Stimulated activated naive CD4-positive, alpha-beta T cell (primary cell): ENCODE results near the gene PTPRD.

Source experiments
- DNase-seq, 6 experiments: peaks; one replicate each; lab custom pipeline; 2025; lab: John Stamatoyannopoulos, UW

PTPRD gene

DNA sequence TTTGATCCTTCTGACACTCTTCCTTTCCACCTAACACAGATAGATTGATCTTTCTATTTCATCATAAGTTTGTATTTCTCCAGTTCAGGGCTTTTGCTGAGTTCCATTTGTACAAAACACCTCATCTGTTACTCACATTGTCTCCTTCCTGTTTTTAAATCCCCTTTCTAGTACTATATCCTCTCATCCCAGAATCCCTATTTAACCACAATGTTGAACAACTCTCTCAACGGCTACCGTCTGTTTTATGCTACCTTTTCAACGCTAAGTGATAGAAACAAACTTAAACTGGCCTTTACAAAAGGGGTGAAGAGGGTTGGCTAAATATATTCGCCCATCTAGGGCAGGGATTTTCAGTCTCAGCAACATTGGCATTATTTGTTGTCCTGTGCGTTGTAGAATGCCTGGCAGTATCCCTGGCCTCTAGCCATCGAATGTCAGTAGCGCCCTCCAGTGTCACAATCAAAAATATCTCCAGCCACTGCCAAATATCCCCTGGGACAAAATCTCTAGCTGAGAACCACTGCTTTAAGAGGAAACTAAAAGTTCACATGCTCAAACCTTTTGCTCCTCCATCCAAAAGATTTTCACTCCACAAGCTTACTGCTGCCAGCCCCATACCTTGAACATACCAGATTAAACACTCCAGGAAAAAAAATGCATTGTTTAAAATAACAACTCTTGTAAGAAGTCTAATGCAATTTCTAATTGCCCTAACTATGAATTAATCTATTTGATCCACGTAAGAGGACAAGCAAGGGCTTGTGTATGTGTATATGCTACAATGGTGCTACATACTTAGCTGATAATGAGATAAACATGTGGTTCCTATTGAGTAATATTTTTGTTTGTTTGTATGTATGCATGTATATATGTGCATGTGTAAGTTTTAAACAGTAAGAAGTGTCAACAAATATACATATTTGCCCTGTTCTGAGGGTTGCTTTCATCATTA, 344.0 kb downstream of the PTPRD start:
- DNase-seq: no peak

DNA sequence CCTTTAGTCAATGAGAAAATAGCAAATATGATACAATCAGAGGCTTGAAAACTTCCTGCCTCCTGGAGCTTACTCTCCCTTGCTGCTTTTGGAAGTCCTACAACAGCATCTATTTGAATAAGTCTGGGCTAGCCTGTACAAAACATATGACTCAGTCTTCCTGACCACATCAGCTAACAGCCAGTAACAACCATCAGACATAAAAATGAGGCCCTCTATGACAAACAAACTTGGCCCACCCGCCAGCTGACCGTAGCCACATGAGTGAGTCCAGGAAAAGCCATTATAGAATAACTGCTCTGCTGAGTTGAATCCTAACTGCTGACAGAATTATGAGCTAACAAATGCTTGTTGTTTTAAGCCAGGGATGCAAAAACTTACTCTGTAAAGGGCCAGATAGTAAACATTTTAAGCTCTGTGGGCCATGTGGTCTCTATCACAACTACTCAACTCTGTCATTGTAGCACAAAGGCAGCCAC, 347.6 kb downstream of the PTPRD start:
- DNase-seq: no peak

DNA sequence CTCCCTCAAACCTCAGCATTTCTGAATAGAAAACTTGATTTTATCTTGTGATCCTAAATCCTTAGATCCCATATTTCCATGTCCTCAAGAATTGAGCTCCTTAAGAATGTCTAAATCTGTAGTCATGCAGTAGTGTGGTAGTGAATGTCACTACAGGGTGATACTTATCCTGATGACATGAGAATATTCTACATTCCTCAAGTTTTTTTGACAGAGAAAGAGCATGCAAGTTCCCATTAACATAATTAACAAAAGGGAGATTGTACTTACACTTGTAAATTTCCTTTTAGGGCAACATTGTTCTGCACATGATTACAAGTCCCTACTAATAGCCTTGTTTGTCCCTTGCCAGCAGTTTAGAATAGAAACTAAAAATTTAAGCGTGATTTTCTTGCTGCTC, 352.3 kb downstream of the PTPRD start:
- no peak for DNase-seq

DNA sequence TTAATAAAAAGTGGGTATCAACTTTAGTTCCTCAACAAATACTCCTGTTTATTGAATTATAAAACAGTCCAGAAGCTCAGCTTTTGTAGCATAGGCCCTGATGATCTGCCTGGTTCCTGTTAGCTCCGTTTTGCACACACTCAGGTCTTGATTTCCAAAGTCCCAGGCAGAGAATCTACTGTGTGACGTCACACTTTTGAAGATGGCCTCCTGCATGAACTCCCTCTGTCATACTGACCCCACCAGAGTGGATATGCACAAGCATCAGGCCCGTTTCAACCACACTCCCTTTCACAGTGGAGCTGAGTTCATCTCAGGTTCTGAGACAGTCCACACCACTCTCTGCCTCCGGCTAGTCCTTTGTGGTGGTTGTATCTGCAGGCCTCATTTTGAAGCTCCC, 353.1 kb downstream of the PTPRD start:
- DNase-seq: no peak

DNA sequence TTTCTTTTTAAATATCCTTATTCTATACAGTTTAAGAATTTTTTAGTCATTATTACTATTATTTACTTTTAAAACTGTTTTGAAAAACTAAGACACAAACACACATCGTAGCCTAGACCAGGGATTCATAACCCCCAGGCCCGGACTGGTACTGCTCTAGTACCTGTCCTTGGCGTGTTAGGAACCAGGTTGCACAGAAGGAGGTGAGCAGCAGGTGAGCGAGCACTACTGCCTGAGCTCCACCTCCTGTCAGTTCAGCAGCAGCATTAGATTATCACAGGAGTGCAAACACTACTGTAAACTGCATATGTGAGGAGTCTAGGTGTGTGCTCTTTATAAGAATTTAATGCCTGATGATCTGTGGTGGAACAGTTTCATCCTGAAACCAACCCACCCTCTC, 357.0 kb downstream of the PTPRD start:
- no peak for DNase-seq

DNA sequence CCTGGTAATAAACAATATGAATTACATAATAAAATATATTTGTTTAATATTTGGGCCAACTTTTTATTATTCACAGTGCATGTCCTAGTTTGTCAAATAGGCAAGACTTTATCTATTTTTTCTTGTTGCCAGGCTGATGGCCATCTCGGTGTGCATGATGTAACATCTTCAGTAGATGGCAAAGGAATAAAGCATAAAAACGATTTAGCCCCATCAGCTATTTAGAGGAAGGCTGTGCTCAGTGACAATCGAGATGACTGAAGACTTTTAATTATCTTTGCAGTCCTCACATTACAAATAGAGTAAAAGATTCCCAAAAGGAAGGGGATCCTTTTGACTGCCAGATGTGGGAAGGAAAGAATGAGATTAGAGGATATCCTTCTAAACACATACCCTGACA, 358.5 kb downstream of the PTPRD start:
- DNase-seq: no peak

DNA sequence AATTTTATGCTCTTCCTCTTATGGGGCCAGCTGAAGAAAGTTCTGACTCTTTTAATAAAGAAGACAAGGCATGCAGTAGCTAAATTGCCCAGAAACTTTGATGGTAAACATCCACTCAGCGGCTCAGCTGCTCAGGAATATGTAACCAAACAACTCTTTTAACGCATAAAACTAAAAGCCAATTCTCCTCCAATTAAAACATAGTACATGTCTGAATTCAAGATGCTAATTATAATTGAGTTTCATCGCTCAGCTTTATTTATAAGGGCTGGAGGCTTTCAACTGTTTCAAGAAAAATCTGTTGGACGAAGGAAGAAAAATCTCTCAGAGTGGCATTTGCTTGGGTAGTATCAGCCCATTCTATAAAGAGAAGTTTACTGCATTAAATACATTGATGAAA, 359.5 kb downstream of the PTPRD start:
- no peak for DNase-seq

DNA sequence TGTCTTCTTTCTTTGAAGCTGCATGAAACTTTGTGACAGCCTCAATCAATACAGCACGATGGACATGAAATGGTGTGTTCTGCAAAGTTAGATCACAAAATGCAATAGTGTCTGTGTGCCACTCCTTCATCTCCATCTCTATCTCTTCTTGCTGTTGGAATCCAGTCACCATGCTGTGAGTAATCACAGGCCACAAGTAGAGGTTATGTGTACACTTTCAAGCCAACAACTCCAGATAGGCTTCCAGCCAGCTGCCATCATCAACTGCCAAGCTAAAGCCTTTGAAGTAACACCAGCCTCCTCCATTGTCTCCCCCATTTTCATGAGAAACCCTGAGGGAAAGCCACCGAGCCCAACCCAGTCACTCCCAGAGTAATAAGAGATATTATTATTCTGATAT, 360.6 kb downstream of the PTPRD start:
- no peak for DNase-seq

DNA sequence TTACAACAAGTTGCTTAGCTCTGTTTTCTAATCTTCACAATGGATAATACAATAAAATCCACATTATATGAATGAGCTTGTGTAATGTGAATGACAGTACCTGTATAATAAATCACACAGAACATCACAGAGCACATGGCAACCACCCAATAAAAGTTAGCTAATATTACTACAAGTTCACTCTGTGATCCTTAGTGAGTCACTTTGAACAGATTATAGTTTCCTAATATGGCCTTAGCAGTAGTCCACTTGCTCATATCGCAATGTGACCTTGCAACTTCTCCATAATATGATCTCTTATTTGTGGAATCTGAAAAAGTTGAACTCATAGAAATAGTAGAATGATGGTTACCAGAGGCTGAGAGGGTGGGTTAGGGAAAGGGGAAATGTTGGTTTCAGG, 361.3 kb downstream of the PTPRD start:
- DNase-seq: no peak

DNA sequence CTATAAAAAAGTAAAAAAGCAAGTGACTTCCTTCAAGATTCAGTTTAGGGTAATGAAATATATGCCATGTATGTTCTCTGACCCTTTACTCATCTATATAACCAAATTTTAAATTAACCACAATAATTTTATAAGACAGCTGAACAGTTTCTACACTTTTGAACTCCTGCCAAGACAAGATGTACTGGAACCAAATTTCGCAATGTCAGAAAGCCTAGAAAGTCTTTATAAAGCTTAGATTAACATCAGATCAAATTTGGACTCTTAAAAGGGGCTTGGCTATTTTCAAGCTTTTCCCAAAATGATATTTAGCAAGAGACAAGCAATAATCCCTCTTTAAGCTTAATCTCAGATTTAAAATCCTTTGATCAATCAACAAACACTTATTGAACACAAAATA, 362.6 kb downstream of the PTPRD start:
- no peak for DNase-seq

DNA sequence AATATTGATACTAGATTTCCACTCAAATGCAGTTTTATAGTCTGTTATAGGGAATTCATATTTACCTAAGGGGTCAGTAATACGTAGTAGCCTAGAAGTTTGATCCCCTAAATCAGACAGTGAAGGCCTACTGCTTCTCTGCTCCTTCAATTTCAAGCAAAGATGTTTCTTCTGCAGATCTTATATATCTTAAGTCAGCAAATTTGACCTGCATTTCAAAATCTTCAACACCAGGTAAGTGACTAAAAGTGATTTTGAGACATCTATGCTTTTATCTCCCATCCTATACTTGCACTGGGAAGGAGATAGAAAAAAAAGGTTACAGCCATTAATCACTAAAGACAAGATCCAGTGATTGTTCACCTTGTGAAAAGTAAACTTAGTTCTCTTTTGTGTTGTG, 363.9 kb downstream of the PTPRD start:
- no peak for DNase-seq

DNA sequence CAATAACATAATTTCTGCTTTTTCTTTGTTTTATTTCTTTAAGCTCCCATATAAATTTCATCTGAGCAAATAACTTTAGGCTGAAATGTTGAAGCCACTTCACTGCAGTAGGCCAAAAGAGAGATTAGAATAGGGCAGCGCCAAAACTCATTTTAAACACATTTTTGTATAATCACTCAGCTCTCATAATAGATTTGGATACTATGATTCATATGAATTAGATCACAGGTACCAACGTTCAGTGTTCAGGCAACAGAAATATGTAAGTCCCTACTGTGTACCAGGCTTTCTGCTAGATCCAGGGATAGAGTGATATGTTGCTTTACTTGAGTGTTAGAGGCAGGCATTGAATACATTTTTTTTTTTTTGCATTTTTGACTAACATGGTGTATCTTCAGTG, 370.5 kb downstream of the PTPRD start:
- no peak for DNase-seq

DNA sequence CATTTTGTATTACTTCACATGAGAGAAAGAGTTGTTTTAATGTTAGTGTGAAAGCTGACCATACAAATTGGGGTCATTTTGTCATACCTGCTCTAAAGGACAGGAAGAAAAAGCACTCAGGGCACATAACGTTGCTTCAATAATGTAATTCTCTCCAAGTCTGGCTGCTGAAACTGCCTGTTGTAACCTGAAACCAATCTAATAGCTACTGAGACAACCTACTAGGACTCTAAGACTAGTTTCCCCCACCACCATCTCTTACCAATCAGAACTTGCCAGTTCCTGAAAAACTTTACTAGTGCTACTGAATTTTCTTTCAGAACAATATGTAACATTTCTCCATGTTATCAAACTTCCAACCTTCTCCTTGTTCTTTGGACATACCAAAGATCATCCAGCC, 374.7 kb downstream of the PTPRD start:
- no peak for DNase-seq

DNA sequence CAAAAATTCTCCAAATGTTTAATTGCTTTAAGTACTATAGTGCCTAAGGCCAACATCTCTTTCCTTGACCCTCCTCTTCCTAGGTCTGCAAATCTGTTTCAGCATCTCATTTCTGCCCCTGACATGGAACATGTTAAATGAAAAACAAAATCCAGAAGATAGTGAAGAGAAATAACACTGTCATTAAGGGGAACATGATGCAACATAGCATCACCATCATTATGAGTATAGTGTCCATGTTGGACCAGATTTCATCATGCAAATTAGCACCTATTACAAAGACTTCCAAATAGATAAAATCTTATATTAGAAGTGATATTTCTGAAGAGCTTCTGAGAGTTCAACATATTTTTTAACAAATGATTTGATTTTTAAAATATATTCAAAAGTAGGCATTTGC, 375.2 kb downstream of the PTPRD start:
- DNase-seq: no peak

DNA sequence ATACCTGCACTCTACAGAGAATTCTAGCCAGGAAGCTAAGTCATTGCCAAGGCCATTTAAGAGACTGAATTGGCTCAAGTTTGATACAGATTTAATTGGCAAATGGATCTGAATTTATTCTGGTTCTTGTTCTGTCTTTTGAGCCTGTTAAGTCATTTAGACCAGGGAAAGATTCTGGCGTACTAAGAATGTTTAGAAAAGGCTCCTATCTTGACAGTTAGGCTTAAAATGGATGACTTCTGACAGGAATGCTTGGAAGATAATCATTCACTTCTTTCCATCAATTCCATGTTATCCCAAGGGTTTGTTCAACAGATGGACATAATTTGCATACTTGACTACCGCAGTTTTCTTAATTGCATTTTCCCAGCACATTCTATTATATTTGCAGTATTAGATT, 376.6 kb downstream of the PTPRD start:
- DNase-seq: no peak

DNA sequence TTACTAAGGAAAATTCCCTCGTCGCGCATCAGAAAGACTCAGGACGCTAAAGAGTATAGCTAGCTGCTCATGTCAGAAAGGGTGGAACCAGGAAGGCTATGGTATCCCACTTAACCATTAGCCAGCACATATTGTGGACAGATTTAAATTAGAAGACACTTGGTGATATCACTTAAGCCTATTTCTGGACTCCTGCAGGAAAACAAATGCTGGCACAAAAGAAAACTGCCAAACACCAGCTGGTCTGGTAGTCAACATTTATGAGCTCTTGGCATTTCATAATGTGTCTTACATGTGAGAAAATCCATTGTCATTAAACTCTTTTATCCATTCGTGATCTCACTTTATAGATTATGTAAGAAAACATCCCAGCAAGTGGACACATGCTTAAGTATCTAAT, 377.4 kb downstream of the PTPRD start:
- no peak for DNase-seq

DNA sequence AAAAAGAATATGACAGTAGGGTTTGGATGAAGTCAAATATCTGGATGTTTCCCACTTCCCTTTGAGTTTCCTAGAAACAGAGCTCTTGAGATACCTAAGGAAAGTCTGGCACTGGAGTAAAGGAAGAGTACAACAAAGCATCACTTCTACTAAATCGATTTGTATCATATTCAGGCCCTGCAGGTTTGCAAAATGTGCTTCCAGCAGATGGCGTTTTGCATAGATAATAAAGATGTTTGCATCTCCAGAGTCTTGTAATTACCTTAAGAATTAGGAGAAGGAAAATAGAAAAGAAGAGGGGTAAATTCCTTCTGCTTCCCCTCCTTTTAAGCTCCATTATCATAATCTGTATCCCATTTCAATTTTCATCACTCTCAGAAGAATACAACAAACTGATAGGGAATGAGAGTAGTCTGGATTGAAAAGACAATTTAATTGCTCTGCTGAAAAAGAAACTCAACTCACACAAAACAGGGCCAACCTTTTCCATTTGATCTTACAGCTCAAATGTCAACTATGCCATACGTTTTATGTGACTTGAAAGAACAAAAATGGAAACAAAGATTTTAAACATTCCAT, 380.4 kb downstream of the PTPRD start:
- no peak for DNase-seq

DNA sequence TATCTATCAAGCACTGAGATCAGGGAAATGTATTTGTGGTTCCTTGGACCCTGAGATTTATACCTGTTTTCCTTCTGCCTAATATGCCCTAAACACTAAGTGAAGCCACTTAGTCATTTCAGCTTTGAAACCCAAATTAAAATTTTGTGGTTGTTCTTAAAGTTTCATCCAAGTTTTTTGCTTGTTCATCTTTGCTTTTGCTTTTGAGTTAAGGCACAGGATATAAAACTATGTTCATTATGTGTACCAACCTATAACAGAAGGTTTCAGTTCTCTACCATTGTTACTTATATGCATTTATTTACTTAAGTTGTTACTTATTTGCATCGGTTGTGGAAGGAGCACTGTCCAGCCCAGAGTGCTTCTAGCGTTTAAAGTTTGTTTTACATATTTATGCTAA, 382.3 kb downstream of the PTPRD start:
- DNase-seq: no peak

DNA sequence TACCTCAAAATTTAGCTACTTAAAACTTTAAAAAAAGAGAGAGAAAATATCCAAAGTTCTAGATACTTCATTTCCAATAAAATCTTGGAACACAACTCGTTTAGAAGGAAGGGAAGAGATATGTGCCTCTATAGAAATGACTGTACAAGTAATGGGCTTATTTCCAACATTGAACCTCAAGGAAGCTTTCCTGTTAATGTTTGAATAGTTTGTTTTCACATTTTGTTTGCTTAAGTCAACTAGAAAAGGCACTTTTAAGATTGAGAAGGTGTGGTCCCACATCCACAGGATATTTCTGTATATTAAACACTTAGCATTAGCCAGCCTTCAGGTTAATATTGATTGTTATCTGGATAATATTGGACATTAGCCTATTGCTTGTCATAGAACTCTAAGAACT, 384.7 kb downstream of the PTPRD start:
- no peak for DNase-seq

DNA sequence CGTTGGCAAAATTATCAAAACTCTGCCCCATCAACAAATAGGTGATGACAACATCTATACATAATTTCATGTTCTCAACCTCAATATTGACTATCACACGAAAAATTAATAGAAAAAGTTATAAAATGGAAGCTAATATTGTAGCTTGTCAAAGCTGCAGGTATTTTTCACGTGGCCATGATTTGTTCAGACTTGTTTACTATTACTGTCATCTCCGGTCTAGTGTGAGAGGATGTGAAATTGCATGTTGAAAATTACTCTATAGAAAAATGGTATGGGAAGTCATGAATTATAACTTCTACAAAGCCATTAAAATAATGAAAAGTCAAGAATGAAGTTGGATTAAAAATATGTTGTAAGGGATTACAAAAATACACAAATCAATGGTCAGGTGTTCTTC, 385.8 kb downstream of the PTPRD start:
- DNase-seq: no peak

DNA sequence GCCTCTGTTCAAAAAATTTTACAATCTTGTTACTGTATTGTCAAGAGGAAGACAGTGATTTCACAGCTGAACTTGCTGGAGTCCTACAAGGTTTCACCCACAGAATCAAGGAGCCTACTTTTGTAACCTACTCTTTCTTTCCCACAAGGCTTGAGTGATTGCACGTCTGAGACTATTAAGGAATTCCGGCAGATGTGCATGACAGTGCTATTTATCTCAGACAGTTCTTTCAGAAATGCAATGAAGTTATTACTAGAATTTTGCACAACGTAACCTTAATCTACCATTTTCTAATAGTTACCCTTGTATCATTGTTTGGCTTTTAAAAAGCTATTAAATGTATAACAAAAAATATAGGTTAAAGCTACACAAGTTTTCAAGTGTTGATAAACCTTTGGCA, 400.1 kb downstream of the PTPRD start:
- no peak for DNase-seq

DNA sequence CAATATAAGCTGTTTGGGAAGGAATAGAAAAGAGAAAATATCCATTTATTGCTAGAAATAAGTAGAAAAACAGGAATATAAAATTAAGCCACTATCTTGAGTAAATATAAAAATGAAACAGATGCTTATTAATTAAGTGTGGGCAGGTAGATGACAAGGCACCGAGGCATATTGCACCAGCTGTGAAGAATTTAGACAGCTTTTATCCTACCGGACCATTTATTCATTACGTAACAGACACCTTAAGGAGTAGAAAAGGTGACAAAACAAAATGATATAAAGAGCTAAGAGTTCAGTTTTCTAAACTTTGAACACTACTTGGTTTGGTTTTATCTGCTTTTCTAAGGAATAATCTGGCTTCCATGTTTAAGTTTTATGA, 404.1 kb downstream of the PTPRD start:
- DNase-seq: no peak

DNA sequence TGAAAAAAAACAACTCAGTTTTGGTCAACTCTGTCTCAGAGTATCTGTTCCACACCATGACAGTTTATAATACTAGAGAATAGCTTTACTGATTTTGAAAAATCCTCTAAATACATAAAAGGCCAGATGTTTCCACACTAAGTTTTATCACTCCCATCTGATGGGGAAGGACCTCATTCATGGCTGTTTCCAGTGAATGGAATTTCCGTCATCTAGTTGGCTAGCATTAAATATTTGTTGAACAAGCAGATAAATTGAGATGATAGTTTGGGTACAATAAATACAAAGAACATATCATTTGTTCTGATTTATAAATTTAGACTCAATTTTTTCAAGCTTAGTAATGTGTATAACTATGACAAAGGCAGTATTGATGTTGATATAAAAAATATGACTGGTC, 408.5 kb downstream of the PTPRD start:
- DNase-seq: no peak

DNA sequence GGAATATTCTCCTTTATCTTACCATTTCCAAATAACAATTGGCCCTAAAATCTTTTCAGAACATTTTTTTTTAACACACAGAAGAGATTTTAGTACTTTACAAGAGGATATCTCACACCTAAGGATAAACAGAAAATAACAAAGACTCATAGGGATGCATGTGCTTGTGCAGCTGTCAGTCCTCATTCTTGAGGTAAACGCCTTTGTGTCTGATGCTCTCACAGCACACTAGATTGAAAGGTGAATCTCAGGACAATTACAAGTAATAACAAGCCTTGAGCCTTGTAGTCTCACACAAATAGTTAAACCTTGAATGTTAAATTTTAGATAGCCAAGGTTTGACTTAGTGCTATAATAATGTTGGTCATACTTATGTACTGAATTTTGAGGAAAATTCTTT, 439.2 kb downstream of the PTPRD start:
- DNase-seq: no peak
